GM15510 (cell line): ENCODE results near the gene RSAD1.

Source experiments
- POLR2A ChIP-seq: IDR thresholded peaks from 3 replicates; pipeline ENCODE4 v1.6.1; 2011; ENCODE audit warnings: borderline replicate concordance; ENCODE audit not compliant: insufficient read length; ENCODE audit errors: extremely low read depth

RSAD1 gene

DNA sequence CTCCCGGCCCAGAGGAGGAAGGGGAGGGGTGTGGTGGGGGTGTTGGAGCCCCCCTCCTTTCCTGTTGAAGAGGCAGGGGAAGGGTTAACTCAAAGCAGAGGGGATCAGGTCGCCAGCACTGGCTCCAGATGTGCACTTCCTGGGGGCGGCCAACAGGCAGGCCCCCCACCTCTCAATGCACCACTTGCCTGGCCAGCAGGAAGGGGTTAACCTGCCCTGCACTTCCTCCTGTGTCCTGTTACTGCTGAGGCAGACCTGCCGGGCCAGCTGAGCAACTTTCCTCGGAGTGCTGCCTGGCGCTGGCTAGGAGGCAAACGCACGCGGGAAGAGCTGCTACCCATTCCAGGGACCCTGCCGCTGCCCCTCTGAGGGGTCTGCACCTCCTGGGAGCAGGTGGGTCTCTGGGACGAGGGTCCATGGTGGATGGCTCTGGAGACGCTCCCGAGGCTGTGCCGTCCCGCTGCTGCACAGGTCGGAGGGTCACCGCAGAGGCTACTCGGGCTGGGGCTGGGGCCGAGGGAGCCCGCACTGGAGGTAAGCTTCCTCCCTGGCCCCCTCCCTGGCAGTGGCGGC is 53.9 kb downstream of the RSAD1 start, which contains the start of gene EPN3:
TSS of gene EPN3 (plus strand) at position 284 of the 573 bp plus-strand sequence. CDS start 3,822 bp downstream, outside the sequence.
- no peak for TF ChIP-seq POLR2A

DNA sequence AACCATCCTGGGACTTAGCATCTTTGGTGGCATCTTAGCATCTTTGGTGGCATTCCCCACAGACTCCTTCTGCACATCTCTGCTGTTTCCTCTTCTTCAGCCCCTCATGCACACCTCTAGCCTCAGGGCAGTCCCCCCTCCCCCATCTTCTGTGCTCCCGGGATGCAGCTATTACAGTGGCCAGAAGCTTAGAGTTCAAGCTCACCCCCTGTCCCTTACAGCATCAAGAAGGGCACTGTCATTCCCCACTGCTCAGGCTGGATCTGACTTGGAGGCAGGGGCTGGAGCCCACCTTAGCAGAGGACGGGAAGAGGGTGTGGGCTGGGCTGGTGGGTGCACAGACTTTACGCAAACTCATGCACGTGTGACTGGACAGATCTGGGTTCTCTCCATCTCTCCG is 54.5 kb downstream of the RSAD1 start:
- no peak for TF ChIP-seq POLR2A

DNA sequence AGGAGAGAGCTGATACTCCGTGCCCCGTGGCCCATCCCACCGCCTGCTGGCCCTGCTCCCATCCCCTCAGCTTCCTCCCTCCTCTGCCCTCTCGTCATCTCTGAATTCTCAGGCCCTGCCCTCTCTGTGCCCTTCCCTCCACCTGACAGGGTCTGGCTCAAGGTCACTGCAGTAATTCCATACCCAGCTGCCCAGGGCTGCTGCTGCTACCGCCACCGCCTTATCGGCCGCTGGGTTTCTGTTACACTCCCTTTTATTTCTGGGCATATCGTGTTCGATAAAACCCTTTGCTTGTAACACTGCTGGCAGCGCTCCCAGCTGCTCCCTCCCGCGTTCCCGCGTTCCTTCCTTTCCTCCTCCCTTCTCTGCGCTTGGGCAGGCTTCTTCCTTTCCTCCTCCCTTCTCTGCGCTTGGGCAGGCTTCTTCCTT is 55.1 kb downstream of the RSAD1 start:
- TF ChIP-seq POLR2A = no peak

DNA sequence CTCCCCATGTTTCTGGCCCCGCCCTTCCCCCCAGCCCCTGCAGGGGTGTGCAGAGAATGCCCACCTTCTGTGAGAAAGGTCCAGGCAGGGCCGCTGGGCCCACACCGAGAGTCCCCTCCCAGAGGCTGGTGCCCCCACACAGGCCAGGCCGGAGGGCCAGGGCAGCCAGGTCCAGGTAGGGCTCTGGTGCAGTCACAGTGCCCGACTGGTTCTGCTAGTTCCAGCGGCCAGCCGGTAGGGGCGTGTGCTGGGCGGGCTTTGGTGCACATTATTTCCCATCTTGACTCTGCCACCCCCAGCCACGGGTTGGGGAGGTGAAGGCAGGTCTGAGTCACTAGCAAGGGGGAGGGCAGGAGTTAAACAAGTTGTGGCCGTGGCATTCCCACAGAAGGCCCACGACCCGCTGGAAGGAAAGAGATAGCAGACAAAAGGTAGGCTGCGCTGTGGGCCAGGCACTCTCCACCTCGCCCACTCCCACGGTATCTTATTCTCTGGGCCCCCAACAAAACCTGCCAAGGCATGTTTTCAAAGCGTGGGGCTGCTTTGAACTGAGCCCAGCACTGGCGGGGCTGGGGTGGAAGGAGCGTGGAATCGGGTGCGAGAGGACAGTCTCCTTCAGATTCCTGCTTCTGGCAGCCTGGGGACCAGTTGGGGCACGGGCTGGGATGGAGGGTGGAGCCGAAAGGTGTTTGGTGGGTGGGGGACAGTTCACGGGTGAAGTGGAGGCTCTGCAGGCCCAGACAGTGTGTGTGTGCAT is 55.7 kb downstream of the RSAD1 start:
- TF ChIP-seq POLR2A = no peak

DNA sequence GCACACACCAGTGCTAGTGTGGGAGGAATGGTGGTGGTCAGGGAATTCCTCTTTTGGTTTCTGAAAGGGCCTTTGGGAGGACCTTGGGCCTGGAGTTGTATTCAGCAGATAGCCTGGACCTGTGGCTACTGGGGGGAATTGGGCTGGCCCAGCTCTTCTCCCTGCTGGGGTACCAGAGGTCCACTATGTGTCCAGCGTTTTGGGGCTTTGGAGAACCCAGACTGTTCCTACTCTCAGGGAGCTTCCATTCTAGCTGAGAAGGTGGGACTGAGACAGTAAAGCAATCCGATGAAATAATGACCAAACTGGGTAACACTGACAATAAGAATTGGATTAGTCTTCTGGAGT is 56.3 kb downstream of the RSAD1 start:
- TF ChIP-seq POLR2A = no peak

DNA sequence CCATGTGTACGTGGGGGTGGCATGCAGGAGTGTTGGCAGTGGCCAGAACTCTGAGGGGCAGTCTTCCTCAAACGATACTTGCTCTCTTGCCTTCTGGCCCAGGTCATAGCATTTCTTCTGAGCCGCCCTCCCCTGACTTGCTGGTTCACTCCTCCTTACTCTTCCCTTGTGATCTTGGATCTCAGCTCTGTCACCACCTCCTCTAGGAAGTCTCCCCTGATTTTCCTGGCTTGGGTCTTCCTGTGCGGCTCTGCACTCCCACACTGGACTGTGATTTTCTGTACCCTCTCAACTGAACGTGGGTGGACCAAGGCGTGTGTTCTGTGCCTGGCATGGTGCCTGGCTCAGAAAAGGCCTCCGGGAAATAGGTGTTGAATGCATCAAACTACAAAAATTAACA is 56.7 kb downstream of the RSAD1 start:
- no peak for TF ChIP-seq POLR2A
